ENCODE results near the gene CDKAL1.
"Not testable (repeated sequence)": the region's sequence is repeated elsewhere in the genome, so short reads cannot be mapped to it uniquely, and the experiment has no call there.

DNA sequence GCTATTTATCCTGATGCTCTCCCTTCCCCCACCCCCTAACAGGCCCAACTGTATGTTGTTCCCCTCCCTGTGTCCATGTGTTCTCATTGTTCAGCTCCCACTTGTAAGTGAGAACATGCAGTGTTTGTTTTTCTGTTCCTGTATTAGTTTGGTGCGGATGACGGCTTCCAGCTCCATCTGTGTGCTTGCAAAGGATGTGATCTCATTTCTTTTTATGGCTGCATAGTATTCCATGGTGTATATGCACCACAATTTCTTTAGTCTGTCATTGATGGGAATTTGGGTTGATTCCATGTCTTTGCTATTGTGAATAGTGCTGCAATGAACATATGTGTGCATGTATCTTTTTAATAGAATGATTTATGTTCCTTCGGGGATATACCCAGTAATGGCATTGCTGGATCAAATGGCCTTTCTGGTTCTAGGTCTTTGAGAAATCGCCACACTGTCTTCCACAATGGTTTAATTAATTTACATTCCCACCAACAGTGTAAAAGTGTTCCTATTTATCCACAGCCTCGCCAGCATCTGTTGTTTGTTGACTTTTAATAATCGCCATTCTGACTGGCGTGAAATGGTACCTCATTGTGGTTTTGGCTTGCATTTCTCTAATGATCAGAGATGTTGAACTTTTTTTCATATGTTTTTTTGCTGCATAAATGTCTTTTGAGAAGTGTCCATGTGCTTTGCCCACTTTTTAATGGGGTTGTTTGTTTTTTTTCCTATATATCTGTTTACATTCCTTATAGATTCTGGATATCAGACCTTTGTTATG lies 115.6 kb downstream of the CDKAL1 start:
- TF ChIP-seq POLR2AphosphoS5, POLR2A (IDR thresholded peaks at IDR 0.05): not testable (repeated sequence)

All from spleen (tissue), 3 donors.